GM23338 (cell line): ENCODE measurements around the gene JAG2. TPM values are rescaled to one million over a fixed set of nuclear protein-coding genes. Genes with fewer than 3 reads are reported as not detected.
A peak's percentile ranks its signal among the peaks of the same experiment; 100 is the strongest.

Source experiments
- ATAC-seq: fragments of 200-7000 bp; cut with Tn5 transposase; 3 replicates; pipeline ENCODE4 v1.9.1; 2020
- DNase-seq: peaks from one replicate; pipeline ENCODE4 v3.0.0-alpha.2; 2015; ENCODE audit warnings: low spot score
- H2AFZ ChIP-seq: fragments of 200-600 bp; sonication (generic); 2 replicates; pipeline ENCODE4 v1.8.0; 2016; ENCODE audit warnings: antibody characterized with exemption, mild to moderate bottlenecking, moderate library complexity
- H3F3A ChIP-seq: fragments of 200-600 bp; sonication (generic); replicated peaks from 2 replicates; pipeline ENCODE4 v1.8.0; 2017; ENCODE audit warnings: antibody characterized with exemption, mixed run types, low read depth
- H3K27ac ChIP-seq: fragments of 200-600 bp; sonication (generic); 2 replicates; pipeline ENCODE4 v1.6.1; 2016; ENCODE audit warnings: low read depth
- H3K27me3 ChIP-seq: fragments of 200-600 bp; sonication (generic); 2 replicates; pipeline ENCODE4 v1.8.0; 2016; ENCODE audit warnings: mild to moderate bottlenecking, mixed run types, moderate library complexity; ENCODE audit not compliant: insufficient read depth
- H3K36me3 ChIP-seq: fragments of 200-600 bp; sonication (generic); 2 replicates; pipeline ENCODE4 v1.8.0; 2016; ENCODE audit warnings: mild to moderate bottlenecking; ENCODE audit not compliant: insufficient read depth
- H3K4me1 ChIP-seq: fragments of 200-600 bp; sonication (generic); 2 replicates; pipeline ENCODE4 v1.8.0; 2016; ENCODE audit warnings: mild to moderate bottlenecking, moderate library complexity; ENCODE audit not compliant: insufficient read depth
- H3K4me2 ChIP-seq: fragments of 200-600 bp; sonication (generic); 2 replicates; pipeline ENCODE4 v1.7.1; 2017; ENCODE audit warnings: mixed run types
- H3K4me3 ChIP-seq: fragments of 200-600 bp; sonication (generic); 2 replicates; pipeline ENCODE4 v1.6.1; 2016; ENCODE audit warnings: mixed run types
- H3K79me2 ChIP-seq: fragments of 200-600 bp; sonication (generic); replicated peaks from 2 replicates; pipeline ENCODE4 v1.8.0; 2017; ENCODE audit warnings: mild to moderate bottlenecking; ENCODE audit not compliant: insufficient read depth
- H3K9me2 ChIP-seq: fragments of 200-600 bp; sonication (generic); 2 replicates; pipeline ENCODE4 v1.8.0; 2017; ENCODE audit not compliant: insufficient read depth
- H4K20me1 ChIP-seq: fragments of 200-600 bp; sonication (generic); replicated peaks from 2 replicates; pipeline ENCODE4 v1.8.0; 2017; ENCODE audit warnings: mild to moderate bottlenecking; ENCODE audit not compliant: insufficient read depth
- H3K27ac Mint-ChIP-seq: 2 replicates; pipeline ENCODE4 v1.8.0; 2020; ENCODE audit warnings: inconsistent platforms, mild to moderate bottlenecking, moderate library complexity, mixed read lengths
- H3K27me3 Mint-ChIP-seq: 3 replicates; pipeline ENCODE4 v1.8.0; 2022; ENCODE audit warnings: low read depth, mild to moderate bottlenecking, moderate library complexity, mixed read lengths, inconsistent platforms; ENCODE audit not compliant: insufficient read depth, poor library complexity
- H3K36me3 Mint-ChIP-seq: 3 replicates; pipeline ENCODE4 v1.8.0; 2021; ENCODE audit warnings: low read depth, mild to moderate bottlenecking, inconsistent platforms, moderate library complexity, mixed read lengths
- H3K4me1 Mint-ChIP-seq: 3 replicates; pipeline ENCODE4 v1.8.0; 2020; ENCODE audit warnings: mild to moderate bottlenecking, inconsistent platforms, mixed read lengths
- H3K4me3 Mint-ChIP-seq: 3 replicates; pipeline ENCODE4 v1.8.0; 2021; ENCODE audit warnings: moderate library complexity, mild to moderate bottlenecking, inconsistent platforms, mixed read lengths
- H3K9me3 Mint-ChIP-seq: 3 replicates; pipeline ENCODE4 v1.8.0; 2020; ENCODE audit warnings: moderate library complexity, mild to moderate bottlenecking, inconsistent platforms, mixed read lengths
- CTCF ChIP-seq, 2 experiments: fragments of 200-600 bp in 1 of 2; sonication (generic) in 1 of 2; conservative IDR thresholded peaks; 2 replicates each; pipeline versions ENCODE4 v1.5.1 to v1.6.1; 2016 to 2017; ENCODE audit warnings: antibody characterized with exemption in 2 of 2, low read depth in 2 of 2, mild to moderate bottlenecking in 2 of 2, moderate library complexity in 1 of 2
- ETS1 ChIP-seq: IDR thresholded peaks from 2 replicates; pipeline ENCODE4 v1.6.1; 2016; ENCODE audit warnings: antibody characterized with exemption
- EZH2 ChIP-seq: fragments of 200-600 bp; sonication (generic); IDR thresholded peaks from one replicate; pipeline ENCODE4 v1.8.0; 2017; ENCODE audit warnings: antibody characterized with exemption, mild to moderate bottlenecking, low read depth; ENCODE audit not compliant: unreplicated experiment
- EZH2phosphoT487 ChIP-seq: fragments of 200-600 bp; sonication (generic); IDR thresholded peaks from one replicate; pipeline ENCODE4 v1.8.1; 2018; ENCODE audit warnings: antibody characterized with exemption; ENCODE audit not compliant: unreplicated experiment
- STAT1 ChIP-seq: IDR thresholded peaks from one replicate; pipeline ENCODE4 v1.6.1; 2016; ENCODE audit warnings: antibody characterized with exemption; ENCODE audit not compliant: unreplicated experiment
- ZNF114 ChIP-seq: fragments of 250-450 bp; sonication (Bioruptor Pico); IDR thresholded peaks from 2 replicates; pipeline ENCODE4 v1.5.0; 2020; ENCODE audit warnings: mild to moderate bottlenecking, moderate library complexity
- ZNF331 ChIP-seq: fragments of 250-450 bp; sonication (Bioruptor Pico); IDR thresholded peaks from 2 replicates; pipeline ENCODE4 v1.5.0; 2020; ENCODE audit warnings: low read depth, mild to moderate bottlenecking, moderate library complexity
- ZNF462 ChIP-seq: fragments of 250-450 bp; sonication (Bioruptor Pico); IDR thresholded peaks from 2 replicates; pipeline ENCODE4 v1.5.0; 2020; ENCODE audit warnings: mild to moderate bottlenecking, moderate library complexity
- polyA plus RNA-seq: library from polyadenylated mRNA; unstranded; fragments of >200 nt; fragmentation: Nextera tagmentation; extraction: Ambion mirVana; gene quantifications from 2 replicates; pipeline ENCODE4 v1.2.1, GENCODE V29; 2016
- total RNA-seq: library from RNA; depleted of rRNA; stranded (reverse); fragments of >200 nt; shearing (Covaris generic); gene quantifications from 2 replicates; pipeline ENCODE4 v1.2.3, GENCODE V29; 2014

Gene JAG2
- total and polyA plus RNA-seq, 2 experiments from 2014 or later: 1.9 to 10.3 TPM

- Histone ChIP-seq H3K27ac (no peak overlapping the region), H3K4me2 (peak overlapping the region; percentile 73), H3F3A (no peaks in the 10 kb centered on the region), H3K79me2 (no peaks in the 10 kb centered on the region), H3K36me3 (no peaks in the 10 kb centered on the region), H2AFZ (no peak overlapping the region), H3K4me3 (peak overlapping the region; percentile 54; the same call in 1 of the 2 replicates), H3K4me1 (no peaks in the 10 kb centered on the region), H4K20me1 (no peaks in the 10 kb centered on the region), H3K27me3 (peaks cover 20% of the 10 kb centered on the region), H3K9me2 (no peaks in the 10 kb centered on the region)
- peak; percentile 58 for DNase-seq
- peaks cover 18% of the 10 kb centered on the region for H3K27me3 Mint-ChIP-seq
- H3K9me3 Mint-ChIP-seq: no peaks in the 10 kb centered on the region; the same call in 2 of the 3 replicates
- no peaks in the 10 kb centered on the region for H3K4me1 Mint-ChIP-seq
- H3K4me3 Mint-ChIP-seq: peak overlapping the region; percentile 50; the same call in 1 of the 3 replicates
- no peak overlapping the region for H3K27ac Mint-ChIP-seq
- H3K36me3 Mint-ChIP-seq: no peaks in the 10 kb centered on the region
- TF ChIP-seq EZH2: no peak
- no peak for TF ChIP-seq ZNF462 (CRISPR knock-in tag)
- TF ChIP-seq ZNF114 (CRISPR knock-in tag): no peak
- TF ChIP-seq ETS1: no peak
- no peak for TF ChIP-seq ZNF331 (CRISPR knock-in tag)
- no peak for TF ChIP-seq CTCF (conservative IDR thresholded peaks at IDR 0.05; ENCODE audit: low read depth in 2 of 2)
- TF ChIP-seq STAT1: no peak
- no peak for TF ChIP-seq EZH2phosphoT487
- no peak for ATAC-seq
These were observed 519 bp downstream of the JAG2 start for GRCh38 chr14:105168093-105168420.
